ENCODE results near the gene ASIC5.

DNA sequence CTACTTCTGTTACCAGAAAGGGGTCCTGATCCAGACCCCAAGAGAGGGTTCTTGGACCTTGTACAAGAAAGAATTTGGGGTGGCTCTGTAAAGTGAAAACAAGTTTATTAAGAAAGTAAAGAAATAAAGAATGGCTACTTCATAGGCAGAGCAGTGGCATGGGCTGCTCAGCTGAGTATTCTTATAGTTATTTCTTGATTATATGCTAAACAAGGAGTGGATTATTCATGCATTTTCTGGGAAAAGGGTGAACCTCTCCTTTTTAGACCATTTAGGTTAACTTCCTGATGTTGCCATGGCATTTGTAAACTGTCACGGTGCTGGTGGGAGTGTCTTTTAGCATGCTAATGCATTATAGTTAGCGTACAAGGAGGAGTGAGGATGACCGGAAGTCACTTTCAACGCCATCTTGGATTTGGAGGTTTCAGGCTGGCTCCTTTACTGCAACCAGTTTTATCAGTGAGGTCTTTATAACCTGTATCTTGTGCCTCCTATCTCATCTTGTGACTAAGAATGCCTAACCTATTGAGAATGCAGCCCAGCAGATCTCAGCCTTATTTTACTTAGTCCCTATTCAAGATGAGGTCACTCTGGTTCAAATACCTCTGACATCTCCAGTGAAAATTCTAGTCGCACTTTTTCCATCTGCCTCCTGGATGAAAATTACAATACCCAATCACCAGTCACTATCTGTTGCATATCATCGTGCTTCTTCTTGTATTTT, 21.9 kb upstream of the ASIC5 start:
- TF ChIP-seq, protein P1, sequence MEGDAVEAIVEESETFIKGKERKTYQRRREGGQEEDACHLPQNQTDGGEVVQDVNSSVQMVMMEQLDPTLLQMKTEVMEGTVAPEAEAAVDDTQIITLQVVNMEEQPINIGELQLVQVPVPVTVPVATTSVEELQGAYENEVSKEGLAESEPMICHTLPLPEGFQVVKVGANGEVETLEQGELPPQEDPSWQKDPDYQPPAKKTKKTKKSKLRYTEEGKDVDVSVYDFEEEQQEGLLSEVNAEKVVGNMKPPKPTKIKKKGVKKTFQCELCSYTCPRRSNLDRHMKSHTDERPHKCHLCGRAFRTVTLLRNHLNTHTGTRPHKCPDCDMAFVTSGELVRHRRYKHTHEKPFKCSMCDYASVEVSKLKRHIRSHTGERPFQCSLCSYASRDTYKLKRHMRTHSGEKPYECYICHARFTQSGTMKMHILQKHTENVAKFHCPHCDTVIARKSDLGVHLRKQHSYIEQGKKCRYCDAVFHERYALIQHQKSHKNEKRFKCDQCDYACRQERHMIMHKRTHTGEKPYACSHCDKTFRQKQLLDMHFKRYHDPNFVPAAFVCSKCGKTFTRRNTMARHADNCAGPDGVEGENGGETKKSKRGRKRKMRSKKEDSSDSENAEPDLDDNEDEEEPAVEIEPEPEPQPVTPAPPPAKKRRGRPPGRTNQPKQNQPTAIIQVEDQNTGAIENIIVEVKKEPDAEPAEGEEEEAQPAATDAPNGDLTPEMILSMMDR (IDR thresholded peaks at IDR 0.05; ENCODE audit: poor library complexity): no peak
- no peak for TF ChIP-seq EZH2 (IDR thresholded peaks at IDR 0.05; ENCODE audit: borderline replicate concordance)

Data from hepatocyte (in vitro differentiated cells).